ENCODE results near the gene LMTK2. TPM values are rescaled to one million over a fixed set of nuclear protein-coding genes. Genes with fewer than 3 reads are reported as not detected.

Gene LMTK2
- total and polyA plus RNA-seq, 2 donors (not counting 1 experiment from before 2014, with no cell fraction given), result 4.9 to 13.1 TPM

DNA sequence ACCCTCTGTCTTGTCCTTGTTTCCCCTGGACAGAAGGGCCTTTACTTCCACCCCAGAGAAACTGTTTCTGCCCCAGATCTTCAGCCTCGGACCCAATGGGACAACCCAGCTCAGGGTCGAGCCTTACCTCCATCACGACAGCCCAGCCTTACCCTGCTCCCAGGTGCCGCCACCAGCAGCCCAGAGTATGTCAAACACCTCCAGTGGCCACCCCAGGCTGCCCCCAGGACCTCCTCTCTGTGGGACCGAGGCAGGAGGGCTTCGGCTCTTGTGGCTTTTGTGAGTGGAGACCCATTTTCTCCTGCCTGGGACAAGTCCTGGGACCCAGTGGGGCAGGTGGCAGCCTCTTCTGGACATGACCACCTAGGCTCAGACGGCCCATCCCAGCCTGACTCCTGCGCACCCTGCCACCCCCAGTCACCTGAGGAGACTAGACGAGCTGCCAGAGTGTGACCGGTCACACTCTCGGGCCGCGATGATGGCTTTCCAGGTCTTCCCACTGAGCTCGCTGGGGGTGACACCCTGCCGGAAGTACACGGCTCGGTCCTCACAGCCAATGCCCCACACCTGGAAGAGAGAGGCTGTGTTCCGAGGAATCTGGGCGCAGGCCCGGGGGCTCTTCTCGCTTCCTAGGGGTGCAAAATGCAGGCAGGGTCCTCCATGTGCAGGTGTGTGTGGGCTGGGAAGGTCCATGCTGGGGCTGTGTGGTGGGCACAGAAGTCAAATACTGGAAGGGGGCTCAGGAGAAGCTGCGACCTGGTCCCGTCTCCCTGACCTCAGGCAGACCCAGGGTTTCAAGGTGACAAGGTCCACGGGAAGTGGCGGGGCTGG lies 129.9 kb downstream of the LMTK2 start:
- POLR2A ChIA-PET, result no interaction called here
- H3K27me3 Mint-ChIP-seq, result no peaks in the 10 kb centered on the region

DNA sequence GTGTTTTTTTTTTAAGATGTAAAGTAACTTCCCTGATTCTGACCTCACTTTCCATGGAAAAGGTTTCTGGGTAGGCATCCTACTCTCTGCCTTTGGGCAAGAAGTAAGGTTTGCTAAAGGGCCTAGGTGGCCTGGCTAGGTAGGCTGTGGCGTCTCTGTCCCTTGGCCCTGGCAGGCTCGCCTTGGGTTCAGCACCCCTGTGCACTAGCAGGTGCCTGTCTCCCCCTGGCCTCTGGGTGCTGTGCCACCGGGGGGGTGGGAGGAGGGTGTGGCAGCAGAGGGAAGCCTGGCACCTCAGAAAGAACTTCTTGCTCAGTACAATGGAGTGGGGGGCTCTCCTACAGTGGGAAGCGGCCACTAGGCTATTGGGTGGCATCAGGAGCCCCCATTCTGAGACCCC lies 131.4 kb downstream of the LMTK2 start:
- no peak overlapping the region for H3K27ac ChIP-seq (ENCODE audit: low read length in 2 of 2)
- intact Hi-C loops (cut with micrococcal nuclease), result no loop called here
- no peak overlapping the region for H3K4me3 Mint-ChIP-seq
- 100% methylated on average over 4 of the region's 4 CpGs for WGBS (ENCODE audit: insufficient coverage)
- H2AFZ ChIP-seq (ENCODE audit: insufficient read depth, low read depth, low read length, poor library complexity, severe bottlenecking), result no peak overlapping the region
- H3K9ac ChIP-seq (ENCODE audit: low read length), result no peak overlapping the region
- no peak overlapping the region for H3K4me3 ChIP-seq (ENCODE audit: control extremely low read depth in 1 of 5, extremely low read depth in 1 of 5, insufficient read depth in 1 of 5, low read depth in 2 of 5, low read length in 4 of 5)
- no peak for TF ChIP-seq EZH2 (IDR thresholded peaks at IDR 0.05; ENCODE audit: borderline replicate concordance, insufficient read depth, low read depth, low read length, poor library complexity, severe bottlenecking)
- TF ChIP-seq, protein P1, sequence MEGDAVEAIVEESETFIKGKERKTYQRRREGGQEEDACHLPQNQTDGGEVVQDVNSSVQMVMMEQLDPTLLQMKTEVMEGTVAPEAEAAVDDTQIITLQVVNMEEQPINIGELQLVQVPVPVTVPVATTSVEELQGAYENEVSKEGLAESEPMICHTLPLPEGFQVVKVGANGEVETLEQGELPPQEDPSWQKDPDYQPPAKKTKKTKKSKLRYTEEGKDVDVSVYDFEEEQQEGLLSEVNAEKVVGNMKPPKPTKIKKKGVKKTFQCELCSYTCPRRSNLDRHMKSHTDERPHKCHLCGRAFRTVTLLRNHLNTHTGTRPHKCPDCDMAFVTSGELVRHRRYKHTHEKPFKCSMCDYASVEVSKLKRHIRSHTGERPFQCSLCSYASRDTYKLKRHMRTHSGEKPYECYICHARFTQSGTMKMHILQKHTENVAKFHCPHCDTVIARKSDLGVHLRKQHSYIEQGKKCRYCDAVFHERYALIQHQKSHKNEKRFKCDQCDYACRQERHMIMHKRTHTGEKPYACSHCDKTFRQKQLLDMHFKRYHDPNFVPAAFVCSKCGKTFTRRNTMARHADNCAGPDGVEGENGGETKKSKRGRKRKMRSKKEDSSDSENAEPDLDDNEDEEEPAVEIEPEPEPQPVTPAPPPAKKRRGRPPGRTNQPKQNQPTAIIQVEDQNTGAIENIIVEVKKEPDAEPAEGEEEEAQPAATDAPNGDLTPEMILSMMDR (IDR thresholded peaks at IDR 0.05), result no peak
- peaks cover 13% of the 10 kb centered on the region for H4K20me1 ChIP-seq (ENCODE audit: control insufficient read depth, insufficient read depth, low read length, poor library complexity, severe bottlenecking)
- H3K36me3 ChIP-seq (replicated peaks in 1 of 2; ENCODE audit: control extremely low read depth in 1 of 2, control insufficient read depth in 1 of 2, extremely low read depth in 1 of 2, insufficient read depth in 2 of 2, low read length in 1 of 2), result peaks cover 0 to 43% of the 10 kb centered on the region in 2 experiments
- no peak overlapping the region for H3K4me2 ChIP-seq (replicated peaks; ENCODE audit: low read depth, low read length, poor library complexity, severe bottlenecking)
- H3K4me1 Mint-ChIP-seq, result no peaks in the 10 kb centered on the region
- H3K9me3 Mint-ChIP-seq (ENCODE audit: insufficient read depth), result no peaks in the 10 kb centered on the region
- H3K27me3 Mint-ChIP-seq, result no peaks in the 10 kb centered on the region
- H3K27me3 ChIP-seq (replicated peaks in 1 of 4; ENCODE audit: control extremely low read depth in 1 of 4, control insufficient read depth in 3 of 4, insufficient read depth in 4 of 4, low read length in 3 of 4), result no peaks in the 10 kb centered on the region
- ATAC-seq (ENCODE audit: low read depth) (no peak), DNase-seq (no peak)
- H3K9me3 ChIP-seq (ENCODE audit: control extremely low read depth in 1 of 3, control insufficient read depth in 2 of 3, insufficient read depth in 1 of 3, low read length in 2 of 3), result no peaks in the 10 kb centered on the region
- CTCF ChIA-PET, result no interaction called here
- POLR2A ChIA-PET, result interaction anchor here (0.6 kb wide), 1 partner anchor 228 kb away, joined by 3 read pairs; no protein-coding TSS in a partner anchor
- H3K79me2 ChIP-seq (ENCODE audit: control insufficient read depth, insufficient read depth, low read length), result no peaks in the 10 kb centered on the region
- H3K4me1 ChIP-seq (ENCODE audit: control insufficient read depth in 2 of 2, insufficient read depth in 2 of 2, low read length in 2 of 2), result no peaks in the 10 kb centered on the region
- no peak overlapping the region for H3K27ac Mint-ChIP-seq

More for the DNA sequence above, 129.9 kb downstream of the LMTK2 start:
- TF ChIP-seq, protein P1 (IDR thresholded peaks at IDR 0.05), result no peak
- no peak for TF ChIP-seq EZH2 (IDR thresholded peaks at IDR 0.05; ENCODE audit: borderline replicate concordance, insufficient read depth, low read depth, low read length, poor library complexity, severe bottlenecking)
- no peak overlapping the region for H2AFZ ChIP-seq (ENCODE audit: insufficient read depth, low read depth, low read length, poor library complexity, severe bottlenecking)
- H3K27ac ChIP-seq (ENCODE audit: low read length in 2 of 2), result no peak overlapping the region
- no peaks in the 10 kb centered on the region for H3K79me2 ChIP-seq (ENCODE audit: control insufficient read depth, insufficient read depth, low read length)
- Mint-ChIP-seq H3K27ac (no peak overlapping the region), H3K4me1 (no peaks in the 10 kb centered on the region), H3K4me3 (no peak overlapping the region), H3K9me3 (ENCODE audit: insufficient read depth) (no peaks in the 10 kb centered on the region)
- no peak for ATAC-seq (ENCODE audit: low read depth)
- H3K27me3 ChIP-seq (replicated peaks in 1 of 4; ENCODE audit: control extremely low read depth in 1 of 4, control insufficient read depth in 3 of 4, insufficient read depth in 4 of 4, low read length in 3 of 4), result no peaks in the 10 kb centered on the region
- no peak for DNase-seq
- no peak overlapping the region for H3K9ac ChIP-seq (ENCODE audit: low read length)
- no peaks in the 10 kb centered on the region for H3K9me3 ChIP-seq (ENCODE audit: control extremely low read depth in 1 of 3, control insufficient read depth in 2 of 3, insufficient read depth in 1 of 3, low read length in 2 of 3)
- WGBS (ENCODE audit: insufficient coverage), result 96% methylated on average over 25 of the region's 25 CpGs
- intact Hi-C loops (cut with micrococcal nuclease), result no loop called here
- H3K4me2 ChIP-seq (replicated peaks; ENCODE audit: low read depth, low read length, poor library complexity, severe bottlenecking), result no peak overlapping the region
- no peak overlapping the region for H3K4me3 ChIP-seq (ENCODE audit: control extremely low read depth in 1 of 5, extremely low read depth in 1 of 5, insufficient read depth in 1 of 5, low read depth in 2 of 5, low read length in 4 of 5)
- no peaks in the 10 kb centered on the region for H3K4me1 ChIP-seq (ENCODE audit: control insufficient read depth in 2 of 2, insufficient read depth in 2 of 2, low read length in 2 of 2)
- CTCF ChIA-PET, result no interaction called here
- H4K20me1 ChIP-seq (ENCODE audit: control insufficient read depth, insufficient read depth, low read length, poor library complexity, severe bottlenecking), result peaks cover 2% of the 10 kb centered on the region
- H3K36me3 ChIP-seq (replicated peaks in 1 of 2; ENCODE audit: control extremely low read depth in 1 of 2, control insufficient read depth in 1 of 2, extremely low read depth in 1 of 2, insufficient read depth in 2 of 2, low read length in 1 of 2), result peaks cover 0 to 49% of the 10 kb centered on the region in 2 experiments

All from B cell (primary cell).